Measurements from ENCODE around the gene DNAH9.
"Not testable (repeated sequence)": the region's sequence is repeated elsewhere in the genome, so short reads cannot be mapped to it uniquely, and the experiment has no call there.

Gene DNAH9

GRCh38 chr17:11944587-11944986, 346.3 kb downstream of the DNAH9 start:
- DNase-seq (ENCODE audit: extremely low spot score, insufficient read length, low read depth) (no peak), FAIRE-seq (no peak)

GRCh38 chr17:11948789-11949188, 350.5 kb downstream of the DNAH9 start:
- no peak for DNase-seq (ENCODE audit: extremely low spot score, insufficient read length, low read depth)
- no peak for FAIRE-seq

GRCh38 chr17:11949571-11949970, 351.3 kb downstream of the DNAH9 start:
- not testable (repeated sequence) for DNase-seq (ENCODE audit: extremely low spot score, insufficient read length, low read depth); FAIRE-seq

GRCh38 chr17:11950771-11951519, 352.7 kb downstream of the DNAH9 start:
- FAIRE-seq (no peak), DNase-seq (ENCODE audit: extremely low spot score, insufficient read length, low read depth) (no peak)

- DNase-seq (ENCODE audit: extremely low spot score, insufficient read length, low read depth), result no peak
- no peak for FAIRE-seq
Measured at GRCh38 chr17:11952610-11953009, 354.3 kb downstream of the DNAH9 start.

GRCh38 chr17:11953924-11954323, 355.7 kb downstream of the DNAH9 start:
- FAIRE-seq (no peak), DNase-seq (ENCODE audit: extremely low spot score, insufficient read length, low read depth) (no peak)

GRCh38 chr17:11954936-11955335, 356.7 kb downstream of the DNAH9 start:
- no peak for DNase-seq (ENCODE audit: extremely low spot score, insufficient read length, low read depth)
- FAIRE-seq, result no peak

- no peak for DNase-seq (ENCODE audit: extremely low spot score, insufficient read length, low read depth)
- no peak for FAIRE-seq
Measured at GRCh38 chr17:11969565-11969964, 371.3 kb downstream of the DNAH9 start.

- FAIRE-seq; DNase-seq (ENCODE audit: extremely low spot score, insufficient read length, low read depth): not testable (repeated sequence)
Measured at GRCh38 chr17:11972741-11973140, 374.5 kb downstream of the DNAH9 start.

- FAIRE-seq (no peak), DNase-seq (ENCODE audit: extremely low spot score, insufficient read length, low read depth) (no peak)
Measured at GRCh38 chr17:11979795-11980194, 381.5 kb downstream of the DNAH9 start.

- DNase-seq (ENCODE audit: extremely low spot score, insufficient read length, low read depth) (no peak), FAIRE-seq (no peak)
Measured at GRCh38 chr17:11980813-11981212, 382.5 kb downstream of the DNAH9 start.

- no peak for DNase-seq (ENCODE audit: extremely low spot score, insufficient read length, low read depth)
- no peak for FAIRE-seq
Measured at GRCh38 chr17:11981862-11982261, 383.6 kb downstream of the DNAH9 start.

- FAIRE-seq (no peak), DNase-seq (ENCODE audit: extremely low spot score, insufficient read length, low read depth) (no peak)
Measured at GRCh38 chr17:11986179-11986941, 388.1 kb downstream of the DNAH9 start.

GRCh38 chr17:11986942-11987329, 388.7 kb downstream of the DNAH9 start:
- no peak for FAIRE-seq
- DNase-seq (ENCODE audit: extremely low spot score, insufficient read length, low read depth), result no peak

- FAIRE-seq (no peak), DNase-seq (ENCODE audit: extremely low spot score, insufficient read length, low read depth) (no peak)
Measured at GRCh38 chr17:11990363-11990983, 392.2 kb downstream of the DNAH9 start.

- DNase-seq (ENCODE audit: extremely low spot score, insufficient read length, low read depth), result no peak
- no peak for FAIRE-seq
Measured at GRCh38 chr17:11991461-11991860, 393.2 kb downstream of the DNAH9 start.

- peak; percentile 30 for DNase-seq (ENCODE audit: extremely low spot score, insufficient read length, low read depth)
- peak; percentile 58 for FAIRE-seq
Measured at GRCh38 chr17:11996722-11997146, 398.5 kb downstream of the DNAH9 start.

GRCh38 chr17:11997147-11997971, 399.1 kb downstream of the DNAH9 start, which contains the start of gene ZNF18:
Gene ZNF18 (minus strand): TSS chr17:11997475. CDS start chr17:11992829, 4,646 bp downstream.
- peak; percentile 90 for FAIRE-seq
- DNase-seq (ENCODE audit: extremely low spot score, insufficient read length, low read depth), result peak; percentile 93

GRCh38 chr17:11997972-11998233, 399.6 kb downstream of the DNAH9 start:
- DNase-seq (ENCODE audit: extremely low spot score, insufficient read length, low read depth) (no peak), FAIRE-seq (peak; percentile 45)

GRCh38 chr17:11999696-12000095, 401.4 kb downstream of the DNAH9 start:
- DNase-seq (ENCODE audit: extremely low spot score, insufficient read length, low read depth) (no peak), FAIRE-seq (no peak)
